ENCODE results near the gene VAV2.

DNA sequence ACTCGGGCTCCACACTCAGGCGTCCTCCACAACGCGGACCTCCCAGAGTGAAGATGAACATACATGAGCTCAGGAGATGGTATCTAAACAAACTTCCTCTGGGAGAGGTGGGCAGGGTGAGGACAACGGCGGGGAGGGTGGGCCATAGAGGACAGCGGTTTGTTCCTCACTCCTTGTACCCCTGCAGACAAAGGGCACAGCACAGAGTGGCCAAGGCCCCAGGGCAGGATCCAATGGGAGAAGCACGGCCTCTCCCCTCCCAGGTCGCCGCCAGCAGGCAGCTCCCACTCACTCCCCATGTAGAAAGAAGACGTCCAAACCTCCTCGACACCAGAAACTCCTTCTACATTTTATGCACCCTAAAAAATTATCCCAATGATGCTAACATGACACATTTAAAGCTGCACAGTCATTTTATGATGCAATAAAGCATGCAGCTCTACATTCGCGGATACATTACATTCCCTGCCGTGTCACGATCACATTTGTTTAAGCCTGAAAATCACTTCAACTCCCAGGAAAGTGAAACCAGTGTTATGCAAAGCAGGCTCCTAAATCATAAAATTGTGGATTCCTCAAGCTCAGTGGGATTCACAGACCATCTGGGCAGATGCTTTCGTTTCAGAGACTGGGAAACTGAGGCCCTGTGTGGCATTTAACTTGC lies 166.4 kb downstream of the VAV2 start:
- TF ChIP-seq, protein P1, sequence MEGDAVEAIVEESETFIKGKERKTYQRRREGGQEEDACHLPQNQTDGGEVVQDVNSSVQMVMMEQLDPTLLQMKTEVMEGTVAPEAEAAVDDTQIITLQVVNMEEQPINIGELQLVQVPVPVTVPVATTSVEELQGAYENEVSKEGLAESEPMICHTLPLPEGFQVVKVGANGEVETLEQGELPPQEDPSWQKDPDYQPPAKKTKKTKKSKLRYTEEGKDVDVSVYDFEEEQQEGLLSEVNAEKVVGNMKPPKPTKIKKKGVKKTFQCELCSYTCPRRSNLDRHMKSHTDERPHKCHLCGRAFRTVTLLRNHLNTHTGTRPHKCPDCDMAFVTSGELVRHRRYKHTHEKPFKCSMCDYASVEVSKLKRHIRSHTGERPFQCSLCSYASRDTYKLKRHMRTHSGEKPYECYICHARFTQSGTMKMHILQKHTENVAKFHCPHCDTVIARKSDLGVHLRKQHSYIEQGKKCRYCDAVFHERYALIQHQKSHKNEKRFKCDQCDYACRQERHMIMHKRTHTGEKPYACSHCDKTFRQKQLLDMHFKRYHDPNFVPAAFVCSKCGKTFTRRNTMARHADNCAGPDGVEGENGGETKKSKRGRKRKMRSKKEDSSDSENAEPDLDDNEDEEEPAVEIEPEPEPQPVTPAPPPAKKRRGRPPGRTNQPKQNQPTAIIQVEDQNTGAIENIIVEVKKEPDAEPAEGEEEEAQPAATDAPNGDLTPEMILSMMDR (IDR thresholded peaks at IDR 0.05) = no peak
- no peak for TF ChIP-seq POLR2A (IDR thresholded peaks at IDR 0.05)

All from adrenal gland (tissue), 5 donors.